ENCODE measurements around the gene SLCO4A1.
"Not testable (repeated sequence)": the region's sequence is repeated elsewhere in the genome, so short reads cannot be mapped to it uniquely, and the experiment has no call there.

The SLCO4A1 gene

GRCh38 chr20:62677678-62678077, 35.4 kb downstream of the SLCO4A1 start:
- H3K36me3 ChIP-seq (ENCODE audit: control insufficient read depth, insufficient read depth, low read length), result no peaks in the 10 kb centered on the region
- no peaks in the 10 kb centered on the region for H3K9me3 ChIP-seq (ENCODE audit: control insufficient read depth, low read length)
- H3K27ac ChIP-seq (ENCODE audit: insufficient read depth, low read length, poor library complexity, severe bottlenecking), result no peak overlapping the region
- no peak overlapping the region for H3K4me3 ChIP-seq (ENCODE audit: insufficient read depth, low read depth, low read length, poor library complexity, severe bottlenecking)
- no peaks in the 10 kb centered on the region for H3K27me3 ChIP-seq (replicated peaks; ENCODE audit: control insufficient read depth, insufficient read depth, low read length, poor library complexity, severe bottlenecking)
- H3K4me1 ChIP-seq (ENCODE audit: control insufficient read depth, insufficient read depth, low read length, poor library complexity, severe bottlenecking), result no peaks in the 10 kb centered on the region
- DNase-seq, result no peak

- DNase-seq, result no peak
- no peaks in the 10 kb centered on the region for H3K36me3 ChIP-seq (ENCODE audit: control insufficient read depth, insufficient read depth, low read length)
- no peaks in the 10 kb centered on the region for H3K9me3 ChIP-seq (ENCODE audit: control insufficient read depth, low read length)
- no peak overlapping the region for H3K4me3 ChIP-seq (ENCODE audit: insufficient read depth, low read depth, low read length, poor library complexity, severe bottlenecking)
- no peaks in the 10 kb centered on the region for H3K27me3 ChIP-seq (replicated peaks; ENCODE audit: control insufficient read depth, insufficient read depth, low read length, poor library complexity, severe bottlenecking)
- H3K27ac ChIP-seq (ENCODE audit: insufficient read depth, low read length, poor library complexity, severe bottlenecking), result no peak overlapping the region
- H3K4me1 ChIP-seq (ENCODE audit: control insufficient read depth, insufficient read depth, low read length, poor library complexity, severe bottlenecking), result no peaks in the 10 kb centered on the region
Observed at GRCh38 chr20:62678553-62678952, 36.2 kb downstream of the SLCO4A1 start.

GRCh38 chr20:62679978-62680589, 37.8 kb downstream of the SLCO4A1 start:
- Histone ChIP-seq H3K9me3 (ENCODE audit: control insufficient read depth, low read length) (no peaks in the 10 kb centered on the region), H3K27ac (ENCODE audit: insufficient read depth, low read length, poor library complexity, severe bottlenecking) (no peak overlapping the region), H3K27me3 (replicated peaks; ENCODE audit: control insufficient read depth, insufficient read depth, low read length, poor library complexity, severe bottlenecking) (no peaks in the 10 kb centered on the region), H3K4me1 (ENCODE audit: control insufficient read depth, insufficient read depth, low read length, poor library complexity, severe bottlenecking) (no peaks in the 10 kb centered on the region), H3K36me3 (ENCODE audit: control insufficient read depth, insufficient read depth, low read length) (no peaks in the 10 kb centered on the region), H3K4me3 (ENCODE audit: insufficient read depth, low read depth, low read length, poor library complexity, severe bottlenecking) (no peak overlapping the region)
- no peak for DNase-seq

GRCh38 chr20:62682912-62683517, 40.7 kb downstream of the SLCO4A1 start:
- no peak overlapping the region for H3K27ac ChIP-seq (ENCODE audit: insufficient read depth, low read length, poor library complexity, severe bottlenecking)
- H3K36me3 ChIP-seq (ENCODE audit: control insufficient read depth, insufficient read depth, low read length), result no peaks in the 10 kb centered on the region
- H3K9me3 ChIP-seq (ENCODE audit: control insufficient read depth, low read length), result no peaks in the 10 kb centered on the region
- no peak for DNase-seq
- no peaks in the 10 kb centered on the region for H3K27me3 ChIP-seq (replicated peaks; ENCODE audit: control insufficient read depth, insufficient read depth, low read length, poor library complexity, severe bottlenecking)
- H3K4me3 ChIP-seq (ENCODE audit: insufficient read depth, low read depth, low read length, poor library complexity, severe bottlenecking), result no peak overlapping the region
- peaks cover 6% of the 10 kb centered on the region for H3K4me1 ChIP-seq (ENCODE audit: control insufficient read depth, insufficient read depth, low read length, poor library complexity, severe bottlenecking)

- DNase-seq; H3K27ac ChIP-seq (ENCODE audit: insufficient read depth, low read length, poor library complexity, severe bottlenecking); H3K9me3 ChIP-seq (ENCODE audit: control insufficient read depth, low read length); H3K36me3 ChIP-seq (ENCODE audit: control insufficient read depth, insufficient read depth, low read length); H3K27me3 ChIP-seq (replicated peaks; ENCODE audit: control insufficient read depth, insufficient read depth, low read length, poor library complexity, severe bottlenecking); H3K4me1 ChIP-seq (ENCODE audit: control insufficient read depth, insufficient read depth, low read length, poor library complexity, severe bottlenecking); H3K4me3 ChIP-seq (ENCODE audit: insufficient read depth, low read depth, low read length, poor library complexity, severe bottlenecking): not testable (repeated sequence)
Observed at GRCh38 chr20:62683660-62684322, 41.5 kb downstream of the SLCO4A1 start.

- DNase-seq, result no peak
- Histone ChIP-seq H3K9me3 (ENCODE audit: control insufficient read depth, low read length) (no peaks in the 10 kb centered on the region), H3K36me3 (ENCODE audit: control insufficient read depth, insufficient read depth, low read length) (no peaks in the 10 kb centered on the region), H3K4me1 (ENCODE audit: control insufficient read depth, insufficient read depth, low read length, poor library complexity, severe bottlenecking) (peaks cover 6% of the 10 kb centered on the region), H3K4me3 (ENCODE audit: insufficient read depth, low read depth, low read length, poor library complexity, severe bottlenecking) (no peak overlapping the region), H3K27ac (ENCODE audit: insufficient read depth, low read length, poor library complexity, severe bottlenecking) (no peak overlapping the region), H3K27me3 (replicated peaks; ENCODE audit: control insufficient read depth, insufficient read depth, low read length, poor library complexity, severe bottlenecking) (no peaks in the 10 kb centered on the region)
Observed at GRCh38 chr20:62684981-62685380, 42.7 kb downstream of the SLCO4A1 start.

GRCh38 chr20:62685781-62686555, 43.7 kb downstream of the SLCO4A1 start:
- no peak for DNase-seq
- Histone ChIP-seq H3K27me3 (replicated peaks; ENCODE audit: control insufficient read depth, insufficient read depth, low read length, poor library complexity, severe bottlenecking) (no peaks in the 10 kb centered on the region), H3K27ac (ENCODE audit: insufficient read depth, low read length, poor library complexity, severe bottlenecking) (no peak overlapping the region), H3K4me3 (ENCODE audit: insufficient read depth, low read depth, low read length, poor library complexity, severe bottlenecking) (no peak overlapping the region), H3K9me3 (ENCODE audit: control insufficient read depth, low read length) (no peaks in the 10 kb centered on the region), H3K4me1 (ENCODE audit: control insufficient read depth, insufficient read depth, low read length, poor library complexity, severe bottlenecking) (peaks cover 6% of the 10 kb centered on the region), H3K36me3 (ENCODE audit: control insufficient read depth, insufficient read depth, low read length) (no peaks in the 10 kb centered on the region)

GRCh38 chr20:62686869-62687830, 44.8 kb downstream of the SLCO4A1 start:
- no peaks in the 10 kb centered on the region for H3K9me3 ChIP-seq (ENCODE audit: control insufficient read depth, low read length)

GRCh38 chr20:62688083-62688482, 45.8 kb downstream of the SLCO4A1 start:
- Histone ChIP-seq H3K27me3 (replicated peaks; ENCODE audit: control insufficient read depth, insufficient read depth, low read length, poor library complexity, severe bottlenecking) (no peaks in the 10 kb centered on the region), H3K4me3 (ENCODE audit: insufficient read depth, low read depth, low read length, poor library complexity, severe bottlenecking) (no peak overlapping the region), H3K4me1 (ENCODE audit: control insufficient read depth, insufficient read depth, low read length, poor library complexity, severe bottlenecking) (peaks cover 6% of the 10 kb centered on the region), H3K9me3 (ENCODE audit: control insufficient read depth, low read length) (no peaks in the 10 kb centered on the region), H3K27ac (ENCODE audit: insufficient read depth, low read length, poor library complexity, severe bottlenecking) (no peak overlapping the region), H3K36me3 (ENCODE audit: control insufficient read depth, insufficient read depth, low read length) (no peaks in the 10 kb centered on the region)
- DNase-seq, result no peak

More at GRCh38 chr20:62686869-62687830, 44.8 kb downstream of the SLCO4A1 start:
- no peaks in the 10 kb centered on the region for H3K36me3 ChIP-seq (ENCODE audit: control insufficient read depth, insufficient read depth, low read length)
- peaks cover 6% of the 10 kb centered on the region for H3K4me1 ChIP-seq (ENCODE audit: control insufficient read depth, insufficient read depth, low read length, poor library complexity, severe bottlenecking)
- no peak overlapping the region for H3K4me3 ChIP-seq (ENCODE audit: insufficient read depth, low read depth, low read length, poor library complexity, severe bottlenecking)
- no peak overlapping the region for H3K27ac ChIP-seq (ENCODE audit: insufficient read depth, low read length, poor library complexity, severe bottlenecking)
- no peak for DNase-seq
- H3K27me3 ChIP-seq (replicated peaks; ENCODE audit: control insufficient read depth, insufficient read depth, low read length, poor library complexity, severe bottlenecking), result no peaks in the 10 kb centered on the region

Data from effector memory CD4-positive, alpha-beta T cell (primary cell).